ENCODE measurements around the gene REX1BD. TPM values are rescaled to one million over a fixed set of nuclear protein-coding genes. Genes with fewer than 3 reads are reported as not detected.

Gene REX1BD
- total and polyA plus RNA-seq, 2 donors (not counting 1 experiment from before 2014, with no cell fraction given) = 90.9 to 164 TPM

- Mint-ChIP-seq H3K9me3 (ENCODE audit: insufficient read depth) (no peaks in the 10 kb centered on the region), H3K4me3 (peak overlapping the region; percentile 79), H3K27me3 (peaks cover 9% of the 10 kb centered on the region), H3K4me1 (peaks cover 22% of the 10 kb centered on the region), H3K27ac (peak overlapping the region; percentile 21)
- Histone ChIP-seq H3K36me3 (replicated peaks in 1 of 2; ENCODE audit: control extremely low read depth in 1 of 2, control insufficient read depth in 1 of 2, extremely low read depth in 1 of 2, insufficient read depth in 2 of 2, low read length in 1 of 2) (peaks cover 0 to 6% of the 10 kb centered on the region in 2 experiments), H3K4me3 (ENCODE audit: control extremely low read depth in 1 of 5, extremely low read depth in 1 of 5, insufficient read depth in 1 of 5, low read depth in 2 of 5, low read length in 4 of 5) (peak overlapping the region in 4 of 5 experiments; percentile 42 to 69 (median 48)), H3K4me2 (replicated peaks; ENCODE audit: low read depth, low read length, poor library complexity, severe bottlenecking) (peak overlapping the region; percentile 100), H3K27me3 (replicated peaks in 1 of 4; ENCODE audit: control extremely low read depth in 1 of 4, control insufficient read depth in 3 of 4, insufficient read depth in 4 of 4, low read length in 3 of 4) (peaks cover 0 to 35% (median 8%) of the 10 kb centered on the region in 4 experiments), H2AFZ (ENCODE audit: insufficient read depth, low read depth, low read length, poor library complexity, severe bottlenecking) (peak overlapping the region; percentile 81), H3K27ac (ENCODE audit: low read length in 2 of 2) (no peak overlapping the region), H3K4me1 (ENCODE audit: control insufficient read depth in 2 of 2, insufficient read depth in 2 of 2, low read length in 2 of 2) (peaks cover 17 to 34% of the 10 kb centered on the region in 2 donors), H3K9me3 (ENCODE audit: control extremely low read depth in 1 of 3, control insufficient read depth in 2 of 3, insufficient read depth in 1 of 3, low read length in 2 of 3) (no peaks in the 10 kb centered on the region), H3K79me2 (ENCODE audit: control insufficient read depth, insufficient read depth, low read length) (no peaks in the 10 kb centered on the region), H3K9ac (ENCODE audit: low read length) (peak overlapping the region; percentile 65), H4K20me1 (ENCODE audit: control insufficient read depth, insufficient read depth, low read length, poor library complexity, severe bottlenecking) (peaks cover 7% of the 10 kb centered on the region)
- WGBS (ENCODE audit: insufficient coverage) = 18% methylated on average over 26 of the region's 26 CpGs
- TF ChIP-seq, protein P1, sequence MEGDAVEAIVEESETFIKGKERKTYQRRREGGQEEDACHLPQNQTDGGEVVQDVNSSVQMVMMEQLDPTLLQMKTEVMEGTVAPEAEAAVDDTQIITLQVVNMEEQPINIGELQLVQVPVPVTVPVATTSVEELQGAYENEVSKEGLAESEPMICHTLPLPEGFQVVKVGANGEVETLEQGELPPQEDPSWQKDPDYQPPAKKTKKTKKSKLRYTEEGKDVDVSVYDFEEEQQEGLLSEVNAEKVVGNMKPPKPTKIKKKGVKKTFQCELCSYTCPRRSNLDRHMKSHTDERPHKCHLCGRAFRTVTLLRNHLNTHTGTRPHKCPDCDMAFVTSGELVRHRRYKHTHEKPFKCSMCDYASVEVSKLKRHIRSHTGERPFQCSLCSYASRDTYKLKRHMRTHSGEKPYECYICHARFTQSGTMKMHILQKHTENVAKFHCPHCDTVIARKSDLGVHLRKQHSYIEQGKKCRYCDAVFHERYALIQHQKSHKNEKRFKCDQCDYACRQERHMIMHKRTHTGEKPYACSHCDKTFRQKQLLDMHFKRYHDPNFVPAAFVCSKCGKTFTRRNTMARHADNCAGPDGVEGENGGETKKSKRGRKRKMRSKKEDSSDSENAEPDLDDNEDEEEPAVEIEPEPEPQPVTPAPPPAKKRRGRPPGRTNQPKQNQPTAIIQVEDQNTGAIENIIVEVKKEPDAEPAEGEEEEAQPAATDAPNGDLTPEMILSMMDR (IDR thresholded peaks at IDR 0.05) = no peak
- no peak for TF ChIP-seq EZH2 (IDR thresholded peaks at IDR 0.05; ENCODE audit: borderline replicate concordance, insufficient read depth, low read depth, low read length, poor library complexity, severe bottlenecking)
- CTCF ChIA-PET = interaction anchor here (0.5 to 6.3 kb wide), 13 partner anchors 14 to 637 kb away, joined by 3 to 47 read pairs (median 4); partner anchors contain the start of genes COPE, DDX49, TMEM59L and UBA52
- no peak for ATAC-seq (ENCODE audit: low read depth)
- POLR2A ChIA-PET = interaction anchor here (0.8 to 0.9 kb wide), 2 partner anchors 8 to 252 kb away, joined by 3 read pairs; no protein-coding TSS in a partner anchor
- intact Hi-C loops (cut with micrococcal nuclease) = loop anchor here (1.0 to 2.0 kb wide), 3 partner anchors 73 to 346 kb away; partner anchors contain the start of genes ELL and HOMER3
- no peak for DNase-seq
Measured at GRCh38 chr19:18594824-18595373, 6.3 kb downstream of the REX1BD start.

GRCh38 chr19:18595475-18595874 lies 6.9 kb downstream of the REX1BD start:
- no peak for TF ChIP-seq EZH2 (IDR thresholded peaks at IDR 0.05; ENCODE audit: borderline replicate concordance, insufficient read depth, low read depth, low read length, poor library complexity, severe bottlenecking)
- TF ChIP-seq, protein P1 (IDR thresholded peaks at IDR 0.05) = no peak
- Mint-ChIP-seq H3K27ac (no peak overlapping the region), H3K27me3 (peaks cover 10% of the 10 kb centered on the region), H3K4me3 (peak overlapping the region; percentile 59), H3K4me1 (peaks cover 19% of the 10 kb centered on the region), H3K9me3 (ENCODE audit: insufficient read depth) (no peaks in the 10 kb centered on the region)
- no peak overlapping the region for H3K9ac ChIP-seq (ENCODE audit: low read length)
- H3K9me3 ChIP-seq (ENCODE audit: control extremely low read depth in 1 of 3, control insufficient read depth in 2 of 3, insufficient read depth in 1 of 3, low read length in 2 of 3) = no peaks in the 10 kb centered on the region
- peak overlapping the region; percentile 100 for H3K4me2 ChIP-seq (replicated peaks; ENCODE audit: low read depth, low read length, poor library complexity, severe bottlenecking)
- intact Hi-C loops (cut with micrococcal nuclease) = loop anchor here (2.0 kb wide), 1 partner anchor 345 kb away; the partner anchor contains the start of gene HOMER3
- CTCF ChIA-PET = interaction anchor here (0.5 to 6.3 kb wide), 3 partner anchors 75 to 637 kb away, joined by 8 to 47 read pairs (median 20); no protein-coding TSS in a partner anchor
- H3K36me3 ChIP-seq (replicated peaks in 1 of 2; ENCODE audit: control extremely low read depth in 1 of 2, control insufficient read depth in 1 of 2, extremely low read depth in 1 of 2, insufficient read depth in 2 of 2, low read length in 1 of 2) = peaks cover 0 to 6% of the 10 kb centered on the region in 2 experiments
- H3K4me1 ChIP-seq (ENCODE audit: control insufficient read depth in 2 of 2, insufficient read depth in 2 of 2, low read length in 2 of 2) = peaks cover 14 to 29% of the 10 kb centered on the region in 2 donors
- H2AFZ ChIP-seq (ENCODE audit: insufficient read depth, low read depth, low read length, poor library complexity, severe bottlenecking) = no peak overlapping the region
- H3K4me3 ChIP-seq (ENCODE audit: control extremely low read depth in 1 of 5, extremely low read depth in 1 of 5, insufficient read depth in 1 of 5, low read depth in 2 of 5, low read length in 4 of 5) = no peak overlapping the region
- POLR2A ChIA-PET = no interaction called here
- peaks cover 3% of the 10 kb centered on the region for H4K20me1 ChIP-seq (ENCODE audit: control insufficient read depth, insufficient read depth, low read length, poor library complexity, severe bottlenecking)
- WGBS (ENCODE audit: insufficient coverage) = 89% methylated on average over 5 of the region's 6 CpGs
- no peak for ATAC-seq (ENCODE audit: low read depth)
- no peak overlapping the region for H3K27ac ChIP-seq (ENCODE audit: low read length in 2 of 2)
- H3K27me3 ChIP-seq (replicated peaks in 1 of 4; ENCODE audit: control extremely low read depth in 1 of 4, control insufficient read depth in 3 of 4, insufficient read depth in 4 of 4, low read length in 3 of 4) = peaks cover 0 to 36% (median 8%) of the 10 kb centered on the region in 4 experiments
- peak; percentile 27 for DNase-seq
- H3K79me2 ChIP-seq (ENCODE audit: control insufficient read depth, insufficient read depth, low read length) = no peaks in the 10 kb centered on the region

Data from B cell (primary cell).